Urothelium cell line (cell line): Measurements from ENCODE around the gene AP3S1.
"Not testable (repeated sequence)": the region's sequence is repeated elsewhere in the genome, so short reads cannot be mapped to it uniquely, and the experiment has no call there.

Experiments
- DNase-seq: peaks from one replicate; pipeline ENCODE4 v3.0.0; 2011; ENCODE audit warnings: low spot score, mixed read lengths
- FAIRE-seq: peaks from 2 replicates; lab custom pipeline; 2011; peaks lifted over from hg19 to GRCh38; lab: Jason Lieb, UNC

AP3S1 gene

DNA sequence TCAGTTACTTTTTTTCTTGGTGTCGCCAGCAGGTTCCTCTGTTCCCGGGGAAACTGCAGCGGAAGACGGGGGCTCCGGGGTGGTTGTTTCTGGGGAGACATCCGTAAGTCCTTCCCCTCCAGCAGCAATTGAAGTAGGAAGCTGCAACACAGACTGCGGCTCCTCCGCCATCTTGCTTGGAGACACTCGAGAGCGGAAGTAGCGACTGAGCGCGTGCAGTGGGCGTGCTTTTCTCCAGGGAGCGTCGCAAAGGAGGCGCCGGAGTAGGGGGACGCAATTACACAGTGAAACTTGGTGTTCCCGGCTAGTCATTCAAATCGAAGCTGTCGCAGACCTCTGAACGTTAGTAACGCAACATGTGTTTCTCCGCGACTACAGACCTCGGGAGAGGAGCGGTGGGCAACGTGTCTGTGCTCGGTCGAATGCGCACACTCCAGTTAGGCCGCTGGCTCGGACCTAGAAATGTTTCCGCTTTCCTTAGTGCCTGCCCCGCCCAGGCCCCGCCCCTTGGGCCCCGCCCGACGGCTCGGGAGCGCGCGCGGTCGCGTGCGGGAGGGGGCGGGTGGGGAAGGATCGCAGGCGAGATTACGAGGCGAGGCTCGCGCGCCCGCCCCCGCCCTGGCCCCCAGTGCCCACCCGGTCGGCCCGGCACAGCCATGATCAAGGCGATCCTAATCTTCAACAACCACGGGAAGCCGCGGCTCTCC is at the start of gene AP3S1, which contains the start of gene ATG12:
AP3S1 (plus strand) TSS at position 554 of the 707 bp plus-strand sequence; CDS start at position 657, 103 bp downstream.
ATG12 (minus strand) TSS at position 184 of the 707 bp plus-strand sequence; CDS start at position 171, 13 bp downstream.
- peak; percentile 86 for FAIRE-seq

DNA sequence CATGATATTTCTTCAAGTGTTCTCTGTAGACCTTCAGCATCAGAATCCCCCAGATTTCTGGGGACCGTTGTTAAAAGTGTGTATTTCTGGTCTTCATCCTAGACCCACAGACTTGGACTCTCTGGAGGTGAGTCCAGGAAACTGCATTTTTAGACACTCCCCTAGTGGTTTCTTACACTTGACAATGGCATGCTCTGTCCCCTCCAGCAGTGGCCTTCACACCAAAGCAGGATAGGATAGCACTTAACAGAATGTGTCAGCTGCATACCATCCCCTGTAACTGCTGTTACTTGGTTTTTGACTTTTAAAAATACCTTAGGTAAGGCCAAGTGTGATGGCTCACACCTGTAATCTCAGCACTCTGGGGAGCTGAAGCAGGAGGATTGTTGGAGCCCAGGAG is 46.0 kb upstream of the AP3S1 start:
- no peak for DNase-seq
- FAIRE-seq, result no peak

More for the DNA sequence above, at the start of gene AP3S1, which contains the start of gene ATG12:
- DNase-seq, result peak; percentile 91

DNA sequence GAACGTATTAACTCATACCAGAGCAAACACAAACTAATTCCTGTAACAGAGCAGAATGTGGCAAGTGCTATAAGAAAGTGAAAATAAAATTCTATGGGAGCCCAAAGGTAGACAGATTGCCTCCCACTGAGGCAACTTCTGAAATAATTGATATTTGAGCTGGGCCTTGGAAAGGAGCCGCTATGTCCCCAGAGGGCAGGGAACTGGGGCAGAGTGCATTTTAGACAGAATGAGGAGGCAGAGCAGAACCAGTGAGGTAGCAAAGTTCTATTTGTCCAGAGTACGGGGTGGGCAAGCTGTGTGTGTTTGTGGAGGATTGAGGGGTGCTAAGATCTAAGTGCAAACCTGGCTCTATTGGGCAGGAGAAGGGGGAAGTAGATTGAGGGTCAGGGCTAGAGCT is 45.1 kb upstream of the AP3S1 start:
- no peak for DNase-seq
- no peak for FAIRE-seq

DNA sequence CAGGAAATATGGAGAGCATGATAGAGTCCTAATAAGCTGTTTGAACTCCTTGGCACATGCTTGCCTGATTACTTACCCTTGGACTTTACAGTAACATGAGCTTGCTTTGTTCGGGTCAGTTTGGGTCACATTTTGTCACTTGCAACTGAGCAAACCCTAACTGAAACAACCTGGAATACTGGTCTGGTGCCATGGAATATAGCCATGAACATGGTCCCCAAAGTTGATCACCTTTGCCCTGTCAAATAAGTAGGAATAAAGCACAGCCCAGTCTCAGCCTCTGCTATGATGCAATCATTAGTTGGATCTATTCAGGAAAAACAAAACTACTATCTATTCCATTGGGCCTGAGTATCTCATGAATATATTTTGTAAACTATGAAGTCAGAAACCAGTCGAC is 43.5 kb upstream of the AP3S1 start:
- no peak for FAIRE-seq
- no peak for DNase-seq

DNA sequence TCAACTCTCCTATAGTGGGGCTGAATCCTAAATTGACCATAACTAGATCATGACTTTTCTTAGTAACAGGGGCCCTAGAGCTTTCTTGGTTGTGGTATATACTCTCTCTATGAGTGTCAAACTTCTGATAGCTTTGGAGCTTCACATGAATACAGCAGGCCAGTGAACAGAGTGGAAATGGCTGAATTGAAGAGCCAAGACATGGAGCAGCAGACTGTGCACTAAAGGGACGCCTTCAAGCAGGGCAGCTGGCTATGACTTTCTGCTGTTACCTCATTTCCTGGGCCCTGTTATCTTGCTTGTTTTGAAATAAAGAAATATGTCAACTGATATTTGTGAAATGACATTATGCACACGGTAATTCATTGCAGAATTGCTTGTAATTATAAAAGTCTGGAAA is 41.6 kb upstream of the AP3S1 start:
- no peak for DNase-seq
- no peak for FAIRE-seq

DNA sequence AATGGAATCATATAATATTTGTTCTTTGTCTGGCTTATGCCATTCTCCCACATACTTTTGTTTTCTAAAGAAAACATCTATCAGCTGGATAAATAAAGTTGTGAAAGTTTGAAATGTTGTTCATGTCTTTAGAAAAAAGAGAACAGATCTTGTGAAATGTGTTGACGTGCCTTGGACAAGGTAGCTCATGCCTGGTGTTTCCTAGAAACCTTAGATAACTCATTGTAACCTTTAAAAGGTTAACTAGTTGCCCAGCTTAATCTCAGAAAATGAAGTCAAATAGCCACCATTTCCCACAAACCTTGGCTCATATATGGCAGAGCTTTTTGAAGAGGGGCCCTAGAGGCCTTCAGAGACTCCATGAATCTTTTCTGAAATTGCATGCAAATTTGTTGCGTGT is 40.6 kb upstream of the AP3S1 start:
- FAIRE-seq, result no peak
- DNase-seq, result no peak

DNA sequence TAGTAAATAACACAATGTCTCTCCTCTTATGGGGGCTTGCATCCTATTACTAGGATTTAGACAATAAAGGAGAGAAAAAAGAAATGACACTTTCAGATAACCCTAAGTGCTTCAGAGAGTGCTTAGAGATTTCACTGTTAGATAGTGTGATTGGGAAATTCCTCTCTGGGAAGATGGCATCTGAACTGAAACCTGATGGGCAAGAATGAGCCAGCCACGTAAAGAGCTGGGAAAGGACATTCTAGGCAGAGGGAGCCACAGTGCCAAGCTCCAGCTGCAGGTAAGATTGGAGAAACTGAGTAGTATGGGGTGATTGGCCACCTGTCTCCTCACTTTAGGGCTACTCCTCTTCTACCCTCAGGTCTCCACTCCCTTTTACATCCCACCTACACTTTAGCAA is 39.8 kb upstream of the AP3S1 start:
- FAIRE-seq (no peak), DNase-seq (no peak)

DNA sequence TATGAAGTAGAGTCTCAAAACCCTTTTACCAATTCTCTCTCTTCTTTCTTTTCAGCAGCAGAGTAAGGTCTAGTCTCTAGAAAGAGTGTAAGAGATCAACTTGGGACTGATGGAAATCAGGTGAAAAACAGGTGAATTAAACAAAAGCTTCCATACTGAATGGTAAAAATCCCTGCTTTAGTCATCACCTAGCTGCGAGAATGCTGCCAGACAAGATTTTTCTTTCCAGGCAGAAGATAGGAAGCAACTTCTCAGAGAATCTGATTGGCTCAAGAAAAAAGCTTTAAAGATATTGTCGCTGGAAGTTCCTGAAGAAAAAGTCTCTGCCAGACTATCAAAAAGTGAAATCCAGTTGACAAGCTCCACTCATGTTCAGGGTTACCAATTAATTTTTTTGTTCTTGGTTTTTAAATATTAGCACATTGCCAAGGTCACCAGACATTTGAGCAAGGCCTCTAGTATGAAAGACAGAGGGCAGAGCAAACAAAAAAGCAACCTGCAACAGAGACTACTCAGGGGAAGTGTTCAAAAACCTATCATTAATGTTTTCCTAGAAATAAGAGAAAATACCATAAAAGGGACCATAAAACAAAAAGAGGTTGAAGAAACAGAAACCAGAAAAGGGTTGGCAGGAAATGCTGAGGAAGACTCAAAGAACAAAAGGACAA is 34.6 kb upstream of the AP3S1 start:
- DNase-seq (no peak), FAIRE-seq (no peak)

DNA sequence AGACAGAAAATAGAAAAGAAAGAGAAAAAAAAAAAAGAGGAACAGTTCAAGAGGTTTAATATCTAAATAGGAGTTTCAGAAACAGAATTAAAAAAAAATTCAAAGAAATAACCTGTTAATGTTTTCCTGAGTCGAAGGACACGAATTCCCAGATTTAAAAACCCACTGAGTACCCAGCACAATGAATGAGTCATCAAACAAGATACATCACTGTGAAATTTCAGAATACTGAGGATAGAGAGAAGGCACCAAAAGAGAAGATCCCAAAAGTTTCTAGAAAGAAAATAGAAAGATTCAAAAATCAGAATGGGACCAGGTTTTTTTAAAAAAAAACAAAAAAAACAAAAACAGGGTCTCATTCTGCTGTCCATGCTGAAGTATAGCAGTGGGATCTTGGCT is 34.1 kb upstream of the AP3S1 start:
- no peak for DNase-seq
- FAIRE-seq, result no peak

DNA sequence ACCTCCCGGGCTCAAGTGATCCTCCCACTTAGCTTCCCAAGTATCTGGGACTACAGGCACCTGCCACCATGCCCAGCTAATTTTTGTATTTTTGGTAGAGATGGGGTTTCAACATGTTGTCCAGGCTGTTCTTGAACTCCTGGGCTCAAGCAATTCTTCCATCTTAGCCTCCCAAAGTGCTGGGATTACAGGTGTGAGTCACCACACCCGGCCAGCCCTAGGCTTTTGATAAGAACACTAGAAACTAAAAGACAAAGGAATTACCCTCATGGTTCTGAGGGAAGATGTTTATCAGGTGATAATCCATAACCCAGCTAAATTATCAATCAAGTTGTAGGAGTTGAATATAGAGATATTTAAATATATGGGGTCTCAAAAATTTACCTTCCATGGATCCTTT is 33.7 kb upstream of the AP3S1 start:
- not testable (repeated sequence) for DNase-seq, FAIRE-seq

DNA sequence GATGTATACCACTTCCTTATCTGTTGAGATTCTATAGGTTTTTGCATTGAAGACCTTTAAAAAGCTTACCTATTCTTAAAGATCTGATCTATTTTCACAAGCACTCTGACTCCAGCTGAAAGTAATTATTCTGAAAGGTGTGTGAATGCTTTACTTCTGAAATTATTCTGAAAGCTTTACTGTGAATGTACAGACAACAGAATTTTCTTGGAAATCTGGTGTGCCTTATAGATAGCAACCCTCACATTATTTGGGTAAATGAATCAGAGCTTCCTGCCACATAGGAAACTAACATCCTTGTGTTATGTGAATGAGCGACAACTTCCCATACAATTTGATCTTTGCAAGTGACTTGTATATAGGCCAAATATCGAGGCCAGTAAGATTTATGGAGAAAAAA is 31.8 kb upstream of the AP3S1 start:
- no peak for FAIRE-seq
- no peak for DNase-seq

DNA sequence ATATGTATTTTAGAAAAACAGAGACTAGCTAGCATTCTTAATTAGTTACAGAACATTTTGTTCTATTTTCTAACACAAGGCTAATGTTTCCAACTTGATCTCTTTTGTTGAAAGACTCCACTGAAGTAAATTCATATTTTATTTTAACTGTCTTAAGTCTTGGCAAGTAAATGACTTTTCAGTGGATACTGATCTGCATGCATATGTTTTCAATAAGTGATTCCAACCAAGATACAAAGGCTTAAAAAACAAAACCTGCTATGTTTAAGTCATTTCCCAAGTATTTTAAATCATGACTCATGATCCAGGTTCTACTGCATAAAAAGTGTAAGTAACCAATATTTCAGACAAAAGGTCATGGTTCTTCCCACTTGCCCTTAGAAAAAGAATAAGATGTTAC is 31.0 kb upstream of the AP3S1 start:
- FAIRE-seq (no peak), DNase-seq (no peak)

DNA sequence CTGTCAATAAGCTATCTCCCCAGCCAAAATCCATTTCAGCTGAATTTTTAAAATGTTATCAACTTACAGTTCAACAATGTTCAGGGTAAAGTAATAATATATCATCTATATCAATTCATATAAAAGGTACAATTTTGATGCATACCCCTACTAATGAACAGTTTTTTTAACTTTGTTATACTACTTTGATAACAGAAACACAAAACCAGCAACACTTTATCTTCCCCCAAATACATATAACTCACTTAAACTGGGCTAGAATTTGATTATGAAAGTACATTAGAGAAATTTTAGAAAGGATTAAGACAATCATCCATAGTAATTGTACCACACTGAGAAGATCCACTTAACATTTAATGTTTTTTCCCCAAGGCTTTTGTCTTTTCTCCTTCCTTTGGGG is 30.3 kb upstream of the AP3S1 start:
- DNase-seq (no peak), FAIRE-seq (no peak)

DNA sequence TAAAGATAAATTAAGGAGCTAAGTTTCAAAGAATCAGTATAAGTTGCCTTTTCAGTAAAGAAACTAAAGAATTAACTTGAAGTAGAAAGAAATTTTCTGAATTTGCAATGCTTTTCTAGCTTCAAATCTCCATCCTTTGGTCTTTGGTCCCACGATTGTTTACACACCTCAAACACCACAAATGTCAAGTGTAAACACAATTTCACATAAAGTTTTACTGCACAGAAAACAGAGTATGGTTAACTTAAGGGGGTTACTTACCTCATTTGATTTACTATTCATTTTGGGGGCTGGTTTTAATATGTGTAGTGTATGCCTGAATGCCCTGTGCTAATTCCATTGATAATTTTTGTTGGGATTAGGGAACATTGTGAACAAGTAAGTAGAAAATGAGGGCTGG is 29.4 kb upstream of the AP3S1 start:
- FAIRE-seq (no peak), DNase-seq (no peak)

DNA sequence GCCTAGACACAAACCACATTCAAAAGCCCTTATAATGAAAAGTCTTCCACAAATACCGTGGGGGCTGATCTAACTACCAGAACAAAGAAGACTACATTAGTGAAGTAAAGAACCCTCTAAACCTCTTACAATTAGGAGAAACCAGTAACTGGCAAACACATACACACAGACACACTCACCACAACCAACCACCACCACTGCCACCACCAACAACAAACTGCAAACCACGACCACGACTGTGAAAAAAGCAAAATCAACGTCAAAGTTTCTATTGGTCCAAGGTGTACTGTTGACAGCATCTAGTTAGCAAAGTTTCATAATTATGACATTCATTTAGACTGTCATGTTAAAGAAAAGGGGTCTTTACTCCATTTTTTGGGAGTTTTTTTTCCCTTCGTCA is 28.0 kb upstream of the AP3S1 start:
- DNase-seq (no peak), FAIRE-seq (no peak)

DNA sequence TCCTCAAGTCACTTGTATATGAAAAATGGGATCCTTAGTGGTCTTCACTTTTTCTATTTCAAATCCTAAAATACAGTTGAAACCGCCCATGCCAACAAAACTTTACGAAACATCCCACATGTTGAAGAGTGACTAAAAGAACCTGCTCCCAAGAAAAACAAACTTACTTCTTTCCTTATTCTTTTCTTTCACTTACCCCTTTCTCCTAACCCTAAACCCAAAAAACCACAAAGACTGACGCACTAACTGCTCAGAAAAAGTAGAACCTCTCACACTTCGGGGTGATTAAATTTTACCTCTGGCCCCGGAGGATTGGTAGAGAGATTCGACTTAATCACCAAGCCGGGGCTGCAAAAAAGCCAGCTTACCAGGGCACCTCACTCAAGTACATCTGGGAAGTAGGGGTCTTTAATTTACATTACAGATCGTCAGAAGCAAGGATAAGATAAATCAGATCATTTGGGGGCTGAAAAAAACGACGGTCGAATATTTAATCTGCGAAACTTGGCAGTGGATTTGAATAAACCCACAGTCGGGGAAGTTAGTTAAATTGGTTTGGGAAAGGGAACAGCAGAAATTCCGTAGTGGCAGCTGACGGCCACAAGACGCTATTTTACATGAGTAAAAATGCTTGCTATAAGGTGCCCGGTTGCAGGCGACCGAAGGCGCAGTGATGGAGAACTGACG is 26.6 kb upstream of the AP3S1 start:
- FAIRE-seq (no peak), DNase-seq (no peak)

DNA sequence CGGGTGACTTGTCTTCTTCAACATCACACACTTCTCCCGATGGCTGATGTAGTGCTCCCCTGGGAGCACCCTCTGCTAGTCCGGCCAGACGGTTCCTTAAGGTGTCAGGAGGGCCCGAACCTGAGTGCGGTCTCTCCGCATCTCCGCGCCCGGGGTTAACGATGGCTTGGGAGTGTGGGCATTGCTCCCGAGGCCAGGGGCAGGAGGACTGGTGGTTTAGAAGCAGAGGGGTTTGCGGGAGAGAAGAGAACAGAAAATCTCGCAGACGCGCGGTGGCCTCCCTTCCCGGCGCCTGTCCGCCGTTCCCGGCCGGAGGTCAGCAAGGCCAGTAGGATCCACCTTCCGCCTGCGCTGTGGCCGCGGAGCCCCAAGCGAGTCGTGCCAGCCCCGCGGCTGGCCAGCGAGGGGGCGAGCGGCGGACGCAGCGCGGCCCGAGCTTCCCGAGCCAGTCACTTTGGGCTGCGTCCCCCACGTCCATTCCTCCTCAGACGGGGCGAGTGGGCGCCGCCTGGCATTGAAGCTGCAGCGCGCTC is 26.0 kb upstream of the AP3S1 start:
- FAIRE-seq, result no peak
- DNase-seq, result peak; percentile 20

DNA sequence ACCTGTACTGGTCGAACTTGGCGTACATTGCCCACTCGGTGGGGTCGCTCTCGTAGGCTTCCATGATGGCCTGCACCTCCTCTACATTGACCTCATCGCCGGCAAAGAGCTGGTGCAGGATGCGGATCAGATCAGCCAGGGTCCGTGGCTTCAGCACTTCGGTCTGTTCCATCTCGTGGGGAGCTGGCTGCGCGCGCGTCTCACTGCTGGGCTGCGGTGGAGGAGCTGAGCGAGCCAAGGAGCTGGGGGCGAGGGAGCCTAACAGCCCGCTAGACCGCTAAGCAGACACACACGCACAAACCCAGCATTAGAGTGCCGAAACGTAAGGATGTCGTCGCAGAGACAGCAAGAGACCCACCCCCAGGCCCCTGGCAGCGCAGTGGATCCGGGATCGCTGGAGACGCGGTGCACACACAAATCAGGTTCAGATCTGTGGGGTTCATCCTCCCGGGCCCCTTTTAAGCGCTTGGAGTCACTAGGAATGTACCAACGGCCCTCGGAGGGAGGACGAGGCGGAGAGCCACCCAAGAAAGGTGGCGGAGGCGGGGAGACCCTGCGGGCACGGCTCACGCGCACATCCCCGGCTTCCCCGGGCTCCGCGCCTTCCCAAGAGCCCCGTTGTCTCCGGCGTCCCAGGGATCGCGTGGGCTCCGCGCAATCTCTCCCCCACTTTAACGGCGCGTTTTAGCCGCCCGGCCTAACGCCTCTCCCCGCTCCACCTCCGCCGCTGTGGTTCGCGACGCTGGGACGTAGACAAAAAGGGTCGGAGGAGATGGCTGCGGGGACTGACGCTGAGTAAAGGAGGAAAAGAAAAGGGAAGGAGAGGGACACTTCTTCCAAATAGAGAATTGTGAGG is 25.3 kb upstream of the AP3S1 start, which contains the start of gene CDO1:
CDO1 (minus strand) TSS at position 434 of the 856 bp plus-strand sequence; CDS start at position 172, 262 bp downstream.
- FAIRE-seq (peak; percentile 72), DNase-seq (peak; percentile 34)

DNA sequence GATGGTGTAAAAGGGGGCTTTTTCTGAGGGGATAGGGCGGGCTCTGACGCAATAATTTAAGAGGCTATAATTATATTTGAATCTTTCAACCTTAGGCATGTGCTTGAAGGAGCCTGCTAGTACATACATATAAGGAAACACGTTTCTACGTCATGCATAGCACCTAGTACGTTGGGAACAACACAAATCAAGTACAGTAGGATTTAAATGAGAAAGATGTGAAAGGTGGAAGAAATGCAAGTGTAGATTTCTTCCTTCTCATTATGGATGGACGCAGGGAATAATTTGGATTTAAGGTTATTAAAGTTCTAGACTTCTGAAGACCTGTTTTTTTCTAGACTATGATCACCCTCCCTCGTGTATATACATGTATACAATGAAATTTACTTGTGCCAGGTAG is 24.3 kb upstream of the AP3S1 start:
- FAIRE-seq (no peak), DNase-seq (no peak)

DNA sequence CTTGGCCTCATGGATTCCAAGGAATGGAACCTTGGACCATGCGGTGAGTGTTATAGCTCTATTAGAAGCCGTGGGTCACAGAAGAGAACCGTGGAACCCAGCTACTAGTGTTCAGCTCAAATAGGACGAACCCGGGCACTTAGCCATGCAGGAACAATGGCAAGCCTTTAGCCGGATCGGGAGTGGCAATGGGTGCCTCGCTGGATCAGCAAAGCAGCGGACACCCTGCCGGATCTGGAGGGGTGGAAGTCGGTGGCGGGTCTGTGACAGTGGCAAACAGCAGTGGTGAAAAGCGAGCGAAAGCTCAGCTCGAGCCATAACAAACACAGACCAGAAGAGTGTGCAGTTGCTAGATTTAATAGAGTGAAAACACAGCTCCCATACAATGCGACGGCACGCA is 22.9 kb upstream of the AP3S1 start:
- FAIRE-seq (no peak), DNase-seq (no peak)

DNA sequence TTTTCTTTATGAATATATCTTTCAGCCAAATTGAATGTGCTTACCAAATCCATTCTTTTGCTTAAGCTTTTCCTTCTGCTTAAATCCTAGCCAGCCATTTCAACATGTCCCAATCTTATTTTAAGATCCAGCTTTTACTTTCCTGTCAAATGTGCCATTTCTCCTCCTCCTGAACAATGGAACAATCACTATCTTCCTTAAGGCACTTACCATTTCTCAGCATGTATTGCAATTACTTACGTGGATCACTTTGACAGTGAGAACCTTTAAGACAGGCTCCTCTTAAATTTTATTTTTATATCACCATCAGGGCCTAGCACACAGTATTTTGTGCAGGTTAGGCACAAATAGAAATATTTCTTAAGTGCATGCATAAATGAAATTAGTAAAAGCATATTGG is 20.9 kb upstream of the AP3S1 start:
- FAIRE-seq (no peak), DNase-seq (no peak)
